Measurements from ENCODE around the gene AP2A2.

GRCh38 chr11:1006762-1007161, 81.1 kb downstream of the AP2A2 start:
- no peak for TF ChIP-seq SETDB1 (IDR thresholded peaks at IDR 0.05; ENCODE audit: insufficient read length, low read length)
- no peak for TF ChIP-seq CTCF (tag by site-specific recombination; IDR thresholded peaks at IDR 0.05)
- no peak for TF ChIP-seq ZSCAN30 (tag by site-specific recombination; IDR thresholded peaks at IDR 0.05)
